A549 treated with CORT108297 at 1 μM for 4 hours (cell line): Measurements from ENCODE around the gene CNEP1R1. TPM values are rescaled to one million over a fixed set of nuclear protein-coding genes. Genes with fewer than 3 reads are reported as not detected.

Experiments used
- total RNA-seq: library from RNA; stranded (reverse); fragments of 200-300 nt; extraction: Qiagen RNA extraction; gene quantifications from 5 replicates; pipeline ENCODE4 v1.2.3, GENCODE V29; 2022

The CNEP1R1 gene, protein sequence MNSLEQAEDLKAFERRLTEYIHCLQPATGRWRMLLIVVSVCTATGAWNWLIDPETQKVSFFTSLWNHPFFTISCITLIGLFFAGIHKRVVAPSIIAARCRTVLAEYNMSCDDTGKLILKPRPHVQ
- 17.7 to 20.1 TPM (median 18.5 TPM) in 5 replicates for total RNA-seq

GRCh38 chr16:50024684-50025536, at the start of gene CNEP1R1:
Gene CNEP1R1, plus strand, starts transcription at chr16:50025225. Its CDS starts 91 bp downstream, at chr16:50025316.

DNA sequence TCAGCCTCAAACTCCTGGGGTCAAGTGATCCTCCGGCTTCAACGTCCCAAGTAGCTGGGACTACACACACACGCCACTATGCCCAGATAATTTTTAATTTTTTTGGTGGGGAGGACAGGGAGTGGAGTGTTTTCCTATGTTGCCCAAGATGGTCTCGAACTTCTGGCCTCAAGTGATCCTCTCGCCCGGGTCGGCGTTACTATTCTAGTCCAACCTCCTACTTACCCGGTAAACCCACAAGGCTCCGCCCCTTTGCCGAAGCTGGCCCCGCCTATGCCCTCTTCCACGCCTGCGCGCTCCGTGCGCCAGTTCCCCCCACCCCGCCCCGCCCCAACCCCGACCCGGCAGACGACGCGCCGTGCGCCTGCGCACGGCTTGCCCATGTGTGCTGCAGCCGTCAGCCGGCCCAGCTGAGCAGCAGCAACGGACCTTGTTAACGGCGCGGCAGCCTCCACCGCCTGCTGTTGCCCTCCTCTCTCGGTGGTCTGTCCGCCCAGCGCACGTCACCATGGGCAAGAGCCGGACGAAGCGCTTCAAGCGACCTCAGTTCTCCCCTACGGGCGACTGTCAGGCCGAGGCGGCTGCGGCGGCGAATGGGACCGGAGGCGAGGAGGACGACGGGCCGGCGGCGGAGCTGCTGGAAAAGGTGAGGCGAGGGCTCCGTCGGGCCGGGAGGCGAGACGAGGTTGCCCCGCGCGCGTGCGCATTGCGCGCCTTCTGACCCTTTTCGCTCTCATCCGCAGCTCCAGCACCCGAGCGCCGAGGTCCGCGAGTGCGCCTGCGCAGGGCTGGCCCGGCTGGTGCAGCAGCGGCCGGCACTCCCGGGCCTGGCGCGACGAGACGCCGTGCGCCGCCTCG, 40.8 kb downstream of the CNEP1R1 start, which contains the start of gene HEATR3:
HEATR3 (plus strand) TSS at position 347 of the 858 bp plus-strand sequence; CDS start at position 509, 162 bp downstream.

Other genes starting within 250 kb of the CNEP1R1 start
- gene ZNF423, start 169.1 kb upstream of the CNEP1R1 start, total RNA-seq: 0.06 to 0.46 TPM (median 0.07 TPM) in 5 replicates
- gene HEATR3, start 40.7 kb downstream of the CNEP1R1 start, total RNA-seq: 13.5 to 15.9 TPM (median 13.9 TPM) in 5 replicates
- gene TENT4B, start 128.1 kb downstream of the CNEP1R1 start, total RNA-seq: 9.9 to 11.8 TPM (median 11.5 TPM) in 5 replicates
- 10.4 to 22.1 TPM (median 18.0 TPM) in 5 replicates for gene ADCY7, start 241.3 kb downstream of the CNEP1R1 start, total RNA-seq